ENCODE data around the gene PER1.

The PER1 gene

GRCh38 chr17:8159459-8160223, 7.4 kb upstream of the PER1 start:
- DNase-seq, result no peak
- H3K4me3 Mint-ChIP-seq, result peak overlapping the region; percentile 51 to 64
- H3K4me1 Mint-ChIP-seq, result peaks cover 56% of the 10 kb centered on the region
- H3K27me3 Mint-ChIP-seq, result no peaks in the 10 kb centered on the region
- no peak for ATAC-seq
- no peaks in the 10 kb centered on the region for H3K9me3 Mint-ChIP-seq
- peak overlapping the region in 1 of 2 donors; percentile 88 for H3K27ac Mint-ChIP-seq

- H3K4me3 Mint-ChIP-seq, result peak overlapping the region; percentile 20 to 21
- H3K27ac Mint-ChIP-seq, result no peak overlapping the region
- H3K27me3 Mint-ChIP-seq, result no peaks in the 10 kb centered on the region
- H3K4me1 Mint-ChIP-seq, result peaks cover 50% of the 10 kb centered on the region
- no peak for ATAC-seq
- DNase-seq, result peak in 1 of 2 donors; percentile 8
- H3K9me3 Mint-ChIP-seq, result no peaks in the 10 kb centered on the region
Observed at GRCh38 chr17:8159032-8159400, 6.8 kb upstream of the PER1 start.

GRCh38 chr17:8158267-8159031, 6.2 kb upstream of the PER1 start:
- H3K4me1 Mint-ChIP-seq, result peaks cover 44% of the 10 kb centered on the region
- no peaks in the 10 kb centered on the region for H3K9me3 Mint-ChIP-seq
- no peaks in the 10 kb centered on the region for H3K27me3 Mint-ChIP-seq
- H3K4me3 Mint-ChIP-seq, result peak overlapping the region; percentile 20 to 21
- peak; percentile 78 to 85 for DNase-seq
- peak overlapping the region; percentile 43 to 89 for H3K27ac Mint-ChIP-seq
- ATAC-seq, result peak; percentile 8

GRCh38 chr17:8156246-8156992, 4.2 kb upstream of the PER1 start:
- ATAC-seq, result peak; percentile 83
- peaks cover 32% of the 10 kb centered on the region for H3K4me1 Mint-ChIP-seq
- no peak overlapping the region for H3K4me3 Mint-ChIP-seq
- H3K27me3 Mint-ChIP-seq, result no peaks in the 10 kb centered on the region
- H3K9me3 Mint-ChIP-seq, result no peaks in the 10 kb centered on the region
- peak; percentile 100 for DNase-seq
- no peak overlapping the region for H3K27ac Mint-ChIP-seq

- Mint-ChIP-seq H3K27me3 (no peaks in the 10 kb centered on the region), H3K4me1 (peaks cover 28% of the 10 kb centered on the region), H3K9me3 (no peaks in the 10 kb centered on the region), H3K4me3 (no peak overlapping the region), H3K27ac (no peak overlapping the region)
- DNase-seq (no peak), ATAC-seq (peak; percentile 3)
Observed at GRCh38 chr17:8155996-8156245, 3.7 kb upstream of the PER1 start.

GRCh38 chr17:8155231-8155995, 3.2 kb upstream of the PER1 start:
- ATAC-seq (no peak), DNase-seq (no peak)
- H3K27ac Mint-ChIP-seq, result no peak overlapping the region
- H3K4me3 Mint-ChIP-seq, result no peak overlapping the region
- H3K9me3 Mint-ChIP-seq, result no peaks in the 10 kb centered on the region
- H3K27me3 Mint-ChIP-seq, result no peaks in the 10 kb centered on the region
- peaks cover 28% of the 10 kb centered on the region for H3K4me1 Mint-ChIP-seq

GRCh38 chr17:8154608-8155155, 2.5 kb upstream of the PER1 start:
- H3K9me3 Mint-ChIP-seq, result no peaks in the 10 kb centered on the region
- H3K27me3 Mint-ChIP-seq, result no peaks in the 10 kb centered on the region
- H3K4me1 Mint-ChIP-seq, result peaks cover 28% of the 10 kb centered on the region
- ATAC-seq, result no peak
- no peak overlapping the region for H3K4me3 Mint-ChIP-seq
- H3K27ac Mint-ChIP-seq, result peak overlapping the region in 1 of 2 donors; percentile 82
- DNase-seq, result no peak

- DNase-seq, result peak; percentile 76 to 86
- H3K4me3 Mint-ChIP-seq, result no peak overlapping the region
- peaks cover 27% of the 10 kb centered on the region for H3K4me1 Mint-ChIP-seq
- no peaks in the 10 kb centered on the region for H3K9me3 Mint-ChIP-seq
- H3K27me3 Mint-ChIP-seq, result no peaks in the 10 kb centered on the region
- no peak for ATAC-seq
- peak overlapping the region; percentile 95 to 98 for H3K27ac Mint-ChIP-seq
Observed at GRCh38 chr17:8153957-8154607, 1.9 kb upstream of the PER1 start.

GRCh38 chr17:8153525-8153956, 1.3 kb upstream of the PER1 start:
- peaks cover 22% of the 10 kb centered on the region for H3K4me1 Mint-ChIP-seq

GRCh38 chr17:8153031-8153451, 837 bp upstream of the PER1 start:
- Mint-ChIP-seq H3K27ac (peak overlapping the region; percentile 95 to 98), H3K9me3 (no peaks in the 10 kb centered on the region), H3K4me3 (no peak overlapping the region), H3K27me3 (no peaks in the 10 kb centered on the region), H3K4me1 (peaks cover 19% of the 10 kb centered on the region)
- no peak for DNase-seq
- ATAC-seq, result no peak

More at GRCh38 chr17:8153525-8153956, 1.3 kb upstream of the PER1 start:
- DNase-seq (peak in 1 of 2 donors; percentile 69), ATAC-seq (no peak)
- Mint-ChIP-seq H3K27ac (peak overlapping the region; percentile 95 to 98), H3K4me3 (no peak overlapping the region), H3K27me3 (no peaks in the 10 kb centered on the region), H3K9me3 (no peaks in the 10 kb centered on the region)

GRCh38 chr17:8151641-8152111, 528 bp downstream of the PER1 start:
- ATAC-seq (no peak), DNase-seq (peak; percentile 54 to 56)
- H3K4me3 Mint-ChIP-seq, result no peak overlapping the region
- no peaks in the 10 kb centered on the region for H3K9me3 Mint-ChIP-seq
- no peaks in the 10 kb centered on the region for H3K27me3 Mint-ChIP-seq
- peaks cover 32% of the 10 kb centered on the region for H3K4me1 Mint-ChIP-seq
- H3K27ac Mint-ChIP-seq, result peak overlapping the region; percentile 95 to 96

GRCh38 chr17:8151120-8151640, 1.0 kb downstream of the PER1 start:
- Mint-ChIP-seq H3K4me1 (peaks cover 37% of the 10 kb centered on the region), H3K27ac (peak overlapping the region; percentile 95 to 96), H3K4me3 (no peak overlapping the region), H3K9me3 (no peaks in the 10 kb centered on the region), H3K27me3 (no peaks in the 10 kb centered on the region)
- DNase-seq (peak; percentile 82 to 87), ATAC-seq (peak; percentile 59)

GRCh38 chr17:8150194-8151119, 1.7 kb downstream of the PER1 start:
- Mint-ChIP-seq H3K9me3 (no peaks in the 10 kb centered on the region), H3K4me1 (peaks cover 42% of the 10 kb centered on the region), H3K4me3 (peak overlapping the region in 1 of 2 donors; percentile 60), H3K27me3 (no peaks in the 10 kb centered on the region), H3K27ac (peak overlapping the region; percentile 54 to 85)
- no peak for DNase-seq
- no peak for ATAC-seq
